ENCODE measurements around the gene TUBA1A.
"Not testable (repeated sequence)": the region's sequence is repeated elsewhere in the genome, so short reads cannot be mapped to it uniquely, and the experiment has no call there.

Gene TUBA1A

GRCh38 chr12:49219417-49220026, 30.6 kb upstream of the TUBA1A start:
- no peaks in the 10 kb centered on the region for H3K36me3 ChIP-seq (ENCODE audit: low read depth)
- ATAC-seq (ENCODE audit: low read depth) (no peak), DNase-seq (ENCODE audit: low spot score) (no peak)
- no peak overlapping the region for H3K4me3 ChIP-seq (ENCODE audit: severe bottlenecking)
- peaks cover 4% of the 10 kb centered on the region for H3K4me1 ChIP-seq (ENCODE audit: insufficient read depth, poor library complexity, severe bottlenecking)
- no peaks in the 10 kb centered on the region for H3K27me3 ChIP-seq (ENCODE audit: insufficient read depth, poor library complexity, severe bottlenecking)
- no peak overlapping the region for H3K27ac ChIP-seq (ENCODE audit: poor library complexity, severe bottlenecking)
- no peak for TF ChIP-seq CTCF (IDR thresholded peaks at IDR 0.05; ENCODE audit: poor library complexity, severe bottlenecking)
- H3K9me3 ChIP-seq (ENCODE audit: severe bottlenecking), result no peaks in the 10 kb centered on the region

DNA sequence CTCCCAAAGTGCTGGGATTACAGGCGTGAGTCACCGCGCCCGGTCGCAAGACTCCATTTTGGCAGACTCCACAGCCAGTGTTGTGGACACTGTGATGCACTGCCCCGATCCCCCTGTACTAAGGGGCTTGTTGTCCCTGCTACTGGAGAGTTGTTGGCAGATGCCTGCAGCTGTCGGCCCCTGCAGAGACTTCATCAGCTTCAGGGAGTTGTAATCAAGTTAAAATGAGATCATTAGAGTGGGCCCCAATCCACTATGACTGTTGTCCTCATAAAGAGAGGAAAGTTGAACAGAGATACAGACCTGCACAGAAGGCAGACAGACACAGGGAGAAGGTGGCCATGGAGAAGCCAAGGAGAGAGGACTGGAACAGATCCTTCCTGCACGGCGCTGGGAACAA, 23.7 kb upstream of the TUBA1A start:
- ATAC-seq (ENCODE audit: low read depth) (no peak), DNase-seq (ENCODE audit: low spot score) (no peak)
- TF ChIP-seq CTCF (IDR thresholded peaks at IDR 0.05; ENCODE audit: poor library complexity, severe bottlenecking), result no peak
- H3K9me3 ChIP-seq (ENCODE audit: severe bottlenecking), result no peaks in the 10 kb centered on the region
- H3K36me3 ChIP-seq (ENCODE audit: low read depth), result no peaks in the 10 kb centered on the region
- H3K4me1 ChIP-seq (ENCODE audit: insufficient read depth, poor library complexity, severe bottlenecking), result peaks cover 14% of the 10 kb centered on the region
- H3K4me3 ChIP-seq (ENCODE audit: severe bottlenecking), result no peak overlapping the region
- no peak overlapping the region for H3K27ac ChIP-seq (ENCODE audit: poor library complexity, severe bottlenecking)
- H3K27me3 ChIP-seq (ENCODE audit: insufficient read depth, poor library complexity, severe bottlenecking), result no peaks in the 10 kb centered on the region

- not testable (repeated sequence) for H3K27me3 ChIP-seq (ENCODE audit: insufficient read depth, poor library complexity, severe bottlenecking); ATAC-seq (ENCODE audit: low read depth); H3K4me3 ChIP-seq (ENCODE audit: severe bottlenecking); H3K36me3 ChIP-seq (ENCODE audit: low read depth); DNase-seq (ENCODE audit: low spot score); H3K9me3 ChIP-seq (ENCODE audit: severe bottlenecking); H3K27ac ChIP-seq (ENCODE audit: poor library complexity, severe bottlenecking)
- peaks cover 14% of the 10 kb centered on the region for H3K4me1 ChIP-seq (ENCODE audit: insufficient read depth, poor library complexity, severe bottlenecking)
These were observed 21.8 kb upstream of the TUBA1A start for GRCh38 chr12:49210703-49211102.

DNA sequence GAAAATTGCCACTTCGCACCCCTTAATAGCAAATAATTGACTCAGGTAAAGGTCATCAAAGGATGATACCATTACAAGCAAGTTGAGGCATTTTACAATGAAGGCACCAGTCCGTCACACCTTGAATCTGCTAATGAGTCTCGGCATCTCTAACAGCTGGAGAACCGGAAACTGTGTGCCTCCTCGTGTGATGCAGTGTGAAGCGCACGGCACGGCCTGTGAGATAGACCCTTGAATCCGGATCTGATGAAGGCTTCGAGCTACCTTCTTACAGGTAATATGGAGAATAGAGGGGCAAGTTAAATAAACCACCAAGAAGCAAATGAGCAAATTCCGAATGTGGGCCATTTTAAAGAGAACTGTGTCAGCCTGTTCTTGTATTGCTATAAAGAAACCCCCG, 19.8 kb upstream of the TUBA1A start:
- ATAC-seq (ENCODE audit: low read depth) (no peak), DNase-seq (ENCODE audit: low spot score) (no peak)
- no peak for TF ChIP-seq CTCF (IDR thresholded peaks at IDR 0.05; ENCODE audit: poor library complexity, severe bottlenecking)
- no peaks in the 10 kb centered on the region for H3K27me3 ChIP-seq (ENCODE audit: insufficient read depth, poor library complexity, severe bottlenecking)
- H3K9me3 ChIP-seq (ENCODE audit: severe bottlenecking), result no peaks in the 10 kb centered on the region
- no peaks in the 10 kb centered on the region for H3K36me3 ChIP-seq (ENCODE audit: low read depth)
- H3K4me3 ChIP-seq (ENCODE audit: severe bottlenecking), result no peak overlapping the region
- no peak overlapping the region for H3K27ac ChIP-seq (ENCODE audit: poor library complexity, severe bottlenecking)
- peaks cover 4% of the 10 kb centered on the region for H3K4me1 ChIP-seq (ENCODE audit: insufficient read depth, poor library complexity, severe bottlenecking)

- H3K27ac ChIP-seq (ENCODE audit: poor library complexity, severe bottlenecking), result no peak overlapping the region
- H3K27me3 ChIP-seq (ENCODE audit: insufficient read depth, poor library complexity, severe bottlenecking), result no peaks in the 10 kb centered on the region
- no peak for DNase-seq (ENCODE audit: low spot score)
- no peak overlapping the region for H3K4me3 ChIP-seq (ENCODE audit: severe bottlenecking)
- TF ChIP-seq CTCF (IDR thresholded peaks at IDR 0.05; ENCODE audit: poor library complexity, severe bottlenecking), result no peak
- no peaks in the 10 kb centered on the region for H3K4me1 ChIP-seq (ENCODE audit: insufficient read depth, poor library complexity, severe bottlenecking)
- ATAC-seq (ENCODE audit: low read depth), result no peak
- no peaks in the 10 kb centered on the region for H3K36me3 ChIP-seq (ENCODE audit: low read depth)
- no peaks in the 10 kb centered on the region for H3K9me3 ChIP-seq (ENCODE audit: severe bottlenecking)
These were observed 19.3 kb upstream of the TUBA1A start for GRCh38 chr12:49208146-49208545.
